Adrenal gland (tissue), 12 donors: Measurements from ENCODE around the gene DNAH8. TPM values are rescaled to one million over a fixed set of nuclear protein-coding genes. Genes with fewer than 3 reads are reported as not detected.

Experiments
- DNase-seq, 7 donors: peaks; one replicate each; pipeline ENCODE4 v3.0.0-alpha.2; 2019 to 2020
- H3K27ac ChIP-seq, 5 donors: fragments of 200-600 bp; sonication (generic) in 4 of 5; 1 replicate in 3 of 5; 2 replicates in 2 of 5; pipeline versions ENCODE4 v1.5.1 to v1.8.0; 2016 to 2020; ENCODE audit warnings: mild to moderate bottlenecking in 1 of 5
- H3K27me3 ChIP-seq: fragments of 200-600 bp; 2 replicates; pipeline ENCODE4 v1.8.0; 2021
- H3K36me3 ChIP-seq, 2 donors: fragments of 200-600 bp; replicated peaks in 1 of 2; 1 replicate in 1 of 2; 2 replicates in 1 of 2; pipeline versions ENCODE4 v1.5.1 to v1.8.0; 2018 to 2022
- H3K4me1 ChIP-seq, 2 donors: fragments of 200-600 bp; replicated peaks in 1 of 2; 1 replicate in 1 of 2; 2 replicates in 1 of 2; pipeline versions ENCODE4 v1.5.1 to v1.8.0; 2018 to 2021
- H3K4me3 ChIP-seq, 4 donors: fragments of 200-600 bp; sonication (generic) in 3 of 4; one replicate each; pipeline ENCODE4 v1.5.1; 2016 to 2018
- H3K9me3 ChIP-seq, 3 donors: fragments of 200-600 bp; sonication (generic) in 1 of 3; replicated peaks in 1 of 3; 1 replicate in 2 of 3; 2 replicates in 1 of 3; pipeline versions ENCODE4 v1.5.1 to v1.8.0; 2016 to 2021
- CTCF ChIP-seq, 6 experiments: fragments of 450-650 bp in 4 of 6; fragments of 200-600 bp in 2 of 6; sonication (generic) in 1 of 6; IDR thresholded peaks; 1 replicate in 5 of 6; 2 replicates in 1 of 6; pipeline versions ENCODE4 v1.5.1 to v1.8.0; 2016 to 2021; ENCODE audit warnings: antibody characterized with exemption in 6 of 6, mild to moderate bottlenecking in 2 of 6, moderate library complexity in 1 of 6
- POLR2A ChIP-seq, 2 donors: fragments of 450-650 bp; IDR thresholded peaks; one replicate each; pipeline ENCODE4 v1.6.1; 2017; ENCODE audit warnings: antibody characterized with exemption in 2 of 2, mild to moderate bottlenecking in 2 of 2, moderate library complexity in 1 of 2
- WGBS, 4 donors: extraction: QIAGEN DNeasy Blood & Tissue Kit in 2 of 4; methylation state at CpG; one replicate each; pipeline versions ENCODE4 v1.1.5 to v1.1.7; 2013 to 2017; 5-methylcytosine and 5-hydroxymethylcytosine counted together
- intact Hi-C, 2 donors: fragments of 100-400 bp; cut with DNase I; formaldehyde crosslinking; loops; one replicate each; pipeline versions ENCODE4 v1.14.1 to v1.15.0; 2022 to 2023
- polyA plus RNA-seq, 3 donors: library from polyadenylated mRNA; stranded (reverse); fragments of 200-250 nt in 2 of 3; fragments of 350-450 nt in 1 of 3; fragmentation: Illumina TruSeq in 1 of 3; extraction: RNeasy Lipid Tissue Mini Kit (QIAGEN cat#74804) in 1 of 3; gene quantifications; one replicate each; pipeline ENCODE4 v1.2.3, GENCODE V29; 2013 to 2014
- total RNA-seq, 9 donors: library from RNA; depleted of rRNA in 4 of 9; stranded (reverse); fragments of >200 nt in 4 of 9; fragments of 120-200 nt in 1 of 9; fragmentation: NEBNext Ultra II Directional in 1 of 9; extraction: Animal tissue kit (Norgen Biotek cat#: 25700) in 1 of 9; gene quantifications; one replicate each; pipeline versions ENCODE4 v1.1.0 to v1.2.4, GENCODE V29; 2013 to 2023
- donor health status: healthy with polysubstance abuse.
- donor health status: Bipolar disorder and iron deficiency.
- donor health status: DM: yes; HTN: yes; CAD: no.
- donor health status: DM: no; HTN: no; CAD: no.
- donor health status: DM: no; HTN: no; CAD: no.
- donor health status: DM: yes; HTN: yes; CAD: no.

Gene DNAH8
- total and polyA plus RNA-seq, 12 donors, result under 0.01 to 0.02 TPM; not detected in 10

DNA sequence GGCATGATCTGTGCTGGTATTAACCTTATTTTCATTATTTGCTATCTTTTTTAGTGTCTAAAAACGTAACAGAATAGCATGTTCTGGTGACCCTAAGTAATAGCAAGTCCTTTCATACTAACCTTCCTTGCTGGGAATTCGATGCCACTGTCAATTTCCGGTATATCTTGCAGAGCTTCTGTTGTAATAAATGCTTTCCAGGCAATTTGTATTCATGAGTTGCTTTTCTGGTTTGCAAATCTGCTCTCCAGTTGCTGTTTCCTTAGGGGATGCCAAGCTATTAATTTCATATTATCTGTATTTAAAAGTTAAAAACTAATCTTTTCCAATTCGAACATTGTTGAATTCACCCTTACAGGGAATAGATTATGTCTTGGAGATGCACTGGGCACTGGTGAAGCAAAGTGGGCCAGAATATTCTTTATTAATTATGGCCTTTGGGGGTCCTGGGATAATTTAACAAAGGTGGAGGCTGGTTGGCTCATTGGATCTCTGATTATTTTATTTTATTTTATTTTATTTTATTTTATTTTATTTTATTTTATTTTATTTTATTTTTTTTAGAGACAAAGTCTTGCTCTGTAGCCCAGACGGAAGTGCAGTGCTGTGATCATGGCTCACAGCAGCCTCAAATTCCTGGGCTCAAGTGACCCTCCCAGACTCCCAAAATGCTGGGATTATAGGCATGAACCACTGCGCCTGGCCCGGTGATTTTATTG, 209.8 kb downstream of the DNAH8 start:
- H3K9me3 ChIP-seq, result no peaks in the 10 kb centered on the region
- no peak for TF ChIP-seq CTCF (IDR thresholded peaks at IDR 0.05)
- TF ChIP-seq POLR2A (IDR thresholded peaks at IDR 0.05), result no peak
- no peaks in the 10 kb centered on the region for H3K27me3 ChIP-seq
- H3K36me3 ChIP-seq, result no peaks in the 10 kb centered on the region
- no peaks in the 10 kb centered on the region for H3K4me1 ChIP-seq
- no peak for DNase-seq
- intact Hi-C loops, result no loop called here
- WGBS, 4 donors, result 78 to 90% (median 83%) methylated on average over 7 of the region's 7 CpGs
- H3K27ac ChIP-seq, result no peak overlapping the region
- no peak overlapping the region for H3K4me3 ChIP-seq

- no peaks in the 10 kb centered on the region for H3K36me3 ChIP-seq
- DNase-seq, result no peak
- H3K27me3 ChIP-seq, result no peaks in the 10 kb centered on the region
- TF ChIP-seq CTCF (IDR thresholded peaks at IDR 0.05) (no peak), POLR2A (IDR thresholded peaks at IDR 0.05) (no peak)
- H3K9me3 ChIP-seq, result no peaks in the 10 kb centered on the region
- H3K4me1 ChIP-seq, result no peaks in the 10 kb centered on the region
- WGBS, 4 donors, result 64 to 79% (median 70%) methylated on average over 5 of the region's 5 CpGs
- no peak overlapping the region for H3K27ac ChIP-seq
- no peak overlapping the region for H3K4me3 ChIP-seq
- intact Hi-C loops, result no loop called here
These were observed 214.4 kb downstream of the DNAH8 start for GRCh38 chr6:38929560-38929959.

DNA sequence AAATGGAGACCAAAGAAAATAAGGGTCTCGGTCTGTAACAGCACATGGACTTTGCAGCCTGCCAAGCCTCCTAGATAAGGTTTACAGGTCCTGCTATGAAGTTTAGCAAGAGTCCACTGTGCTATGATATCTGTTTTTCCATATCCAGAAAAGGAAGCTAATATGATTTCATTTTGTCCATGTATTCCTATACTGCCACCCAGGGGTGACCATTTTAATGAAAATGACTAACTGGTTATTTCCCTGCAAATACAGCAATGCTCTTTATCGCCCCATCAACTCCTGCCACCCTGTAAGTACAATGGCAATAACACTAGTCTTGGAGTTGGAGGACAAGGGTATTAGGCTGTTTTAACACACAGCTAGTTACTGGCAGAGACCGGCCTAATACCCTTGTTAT, 218.3 kb downstream of the DNAH8 start:
- H3K27me3 ChIP-seq, result no peaks in the 10 kb centered on the region
- TF ChIP-seq POLR2A (IDR thresholded peaks at IDR 0.05) (no peak), CTCF (IDR thresholded peaks at IDR 0.05) (peak; percentile 21 to 45 (median 38))
- H3K4me3 ChIP-seq, result no peak overlapping the region
- intact Hi-C loops, result loop anchor here in 1 of 2 donors (5.0 kb wide), 1 partner anchor 61 kb away; no protein-coding TSS in a partner anchor
- peak in 2 of 7 donors; percentile 11 to 16 for DNase-seq
- H3K4me1 ChIP-seq, result no peaks in the 10 kb centered on the region
- WGBS, 4 donors, result 49 to 61% (median 53%) methylated on average over 3 of the region's 3 CpGs
- no peak overlapping the region for H3K27ac ChIP-seq
- no peaks in the 10 kb centered on the region for H3K9me3 ChIP-seq
- no peaks in the 10 kb centered on the region for H3K36me3 ChIP-seq

- no peaks in the 10 kb centered on the region for H3K27me3 ChIP-seq
- intact Hi-C loops, result no loop called here
- no peak for TF ChIP-seq POLR2A (IDR thresholded peaks at IDR 0.05)
- no peak for TF ChIP-seq CTCF (IDR thresholded peaks at IDR 0.05)
- WGBS, 4 donors, result 70 to 91% (median 83%) methylated on average over 1 of the region's 1 CpG
- H3K9me3 ChIP-seq, result no peaks in the 10 kb centered on the region
- no peaks in the 10 kb centered on the region for H3K4me1 ChIP-seq
- no peaks in the 10 kb centered on the region for H3K36me3 ChIP-seq
- no peak overlapping the region for H3K4me3 ChIP-seq
- DNase-seq, result peak in 1 of 7 donors; percentile 4
- H3K27ac ChIP-seq, result no peak overlapping the region
These were observed 219.9 kb downstream of the DNAH8 start for GRCh38 chr6:38935051-38935450.
